GM12878 (cell line): Measurements from ENCODE around the gene MBD5. TPM values are rescaled to one million over a fixed set of nuclear protein-coding genes. Genes with fewer than 3 reads are reported as not detected.

Source experiments
- ATAC-seq: fragments of 200-7000 bp; cut with Tn5 transposase; 3 replicates; pipeline ENCODE4 v1.9.1; 2020; ENCODE audit warnings: mild to moderate bottlenecking, moderate library complexity
- BruUV-seq: library from RNA; stranded (reverse); fragments of 400-500 nt; replicated peaks from 2 replicates; lab custom pipeline; 2021; lab: Mats Ljungman, UMichigan
- CTCF ChIA-PET: fragments of 300-600 bp; sonication (Branson Sonifier 250); formaldehyde crosslinking; extraction: SDS; loops from one replicate; lab custom pipeline; 2021; ENCODE audit warnings: inconsistent platforms; lab: Yijun Ruan, JAX
- POLR2A ChIA-PET: fragments of 350-600 bp; formaldehyde crosslinking; extraction: SDS; loops from one replicate; lab custom pipeline; 2021; ENCODE audit warnings: inconsistent platforms; lab: Charles Lee
- RAD21 ChIA-PET: fragments of 300-600 bp; sonication (Branson Sonifier 250); formaldehyde crosslinking; loops from one replicate; lab custom pipeline; 2023; ENCODE audit warnings: antibody characterized with exemption; ENCODE audit not compliant: unreplicated experiment; lab: Charles Lee
- SMC1A ChIA-PET: fragments of 300-600 bp; sonication (Branson Sonifier 250); formaldehyde crosslinking; loops from one replicate; lab custom pipeline; 2023; ENCODE audit not compliant: unreplicated experiment, uncharacterized antibody; lab: Charles Lee
- DNase-seq: peaks from one replicate; pipeline ENCODE4 v3.0.0-alpha.2; 2011; ENCODE audit warnings: low read depth, low spot score
- FAIRE-seq: peaks from 3 replicates; lab custom pipeline; 2011; peaks lifted over from hg19 to GRCh38; lab: Jason Lieb, UNC
- H2AFZ ChIP-seq: 2 replicates; pipeline ENCODE4 v1.6.0; 2011; ENCODE audit warnings: low read depth, low read length, control low read depth; ENCODE audit not compliant: control insufficient read depth
- H3K27ac ChIP-seq: 2 replicates; pipeline ENCODE4 v1.5.1; 2011; ENCODE audit warnings: control low read depth; ENCODE audit not compliant: control insufficient read depth, insufficient read depth
- H3K27me3 ChIP-seq, 2 experiments: replicated peaks in 1 of 2; 2 replicates each; pipeline versions ENCODE4 v1.6.0 to v1.6.1; 2011; ENCODE audit warnings: low read length in 1 of 2; ENCODE audit not compliant: control insufficient read depth in 2 of 2, insufficient read depth in 2 of 2
- H3K36me3 ChIP-seq, 2 experiments: 2 replicates each; pipeline ENCODE4 v1.5.1; 2011; ENCODE audit warnings: low read length in 1 of 2; ENCODE audit not compliant: control insufficient read depth in 2 of 2, insufficient read depth in 2 of 2
- H3K4me1 ChIP-seq: 2 replicates; pipeline ENCODE4 v1.6.1; 2011; ENCODE audit warnings: mild to moderate bottlenecking, low read length, moderate library complexity, mixed read lengths; ENCODE audit not compliant: control insufficient read depth, insufficient read depth
- H3K4me2 ChIP-seq: 2 replicates; pipeline ENCODE4 v1.6.0; 2011; ENCODE audit warnings: control low read depth; ENCODE audit not compliant: control insufficient read depth, insufficient read depth
- H3K4me3 ChIP-seq: fragments of 200-600 bp; sonication (generic); 2 replicates; pipeline ENCODE4 v1.5.1; 2016
- H3K79me2 ChIP-seq: 2 replicates; pipeline ENCODE4 v1.6.0; 2011; ENCODE audit warnings: low read length; ENCODE audit not compliant: control insufficient read depth, insufficient read depth
- H3K9ac ChIP-seq: 2 replicates; pipeline ENCODE4 v1.8.0; 2011; ENCODE audit warnings: low read length, control low read depth, mixed read lengths; ENCODE audit not compliant: control insufficient read depth, insufficient read depth
- H3K9me3 ChIP-seq: replicated peaks from 3 replicates; pipeline ENCODE4 v1.5.1; 2011; ENCODE audit warnings: mild to moderate bottlenecking, low read length; ENCODE audit not compliant: control insufficient read depth, insufficient read depth
- H4K20me1 ChIP-seq: 2 replicates; pipeline ENCODE4 v1.6.0; 2011; ENCODE audit not compliant: control insufficient read depth, insufficient read depth
- EED ChIP-seq: sonication (generic); IDR thresholded peaks from 2 replicates; pipeline ENCODE4 v1.6.1; 2016; ENCODE audit warnings: antibody characterized with exemption, low read depth
- GATAD2B ChIP-seq: fragments of 450-650 bp; conservative IDR thresholded peaks from 2 replicates; pipeline ENCODE4 v1.6.1; 2017; ENCODE audit warnings: low read depth, mild to moderate bottlenecking, moderate library complexity
- HCFC1 ChIP-seq: fragments of 150-350 bp; IDR thresholded peaks from 2 replicates; pipeline ENCODE4 v1.6.1; 2014; ENCODE audit warnings: low read length
- HDGF ChIP-seq: fragments of 450-650 bp; IDR thresholded peaks from 2 replicates; pipeline ENCODE4 v1.6.1; 2016; ENCODE audit warnings: antibody characterized with exemption
- NBN ChIP-seq: fragments of 450-650 bp; IDR thresholded peaks from 2 replicates; pipeline ENCODE4 v1.6.1; 2016
- NFXL1 ChIP-seq: fragments of 450-650 bp; IDR thresholded peaks from 2 replicates; pipeline ENCODE4 v1.6.1; 2017; ENCODE audit warnings: antibody characterized with exemption, mild to moderate bottlenecking, borderline replicate concordance
- NR2C2 ChIP-seq: IDR thresholded peaks from 2 replicates; pipeline ENCODE4 v1.6.1; 2011; ENCODE audit warnings: borderline replicate concordance, low read depth; ENCODE audit not compliant: control insufficient read depth, insufficient read length
- POLR2AphosphoS5 ChIP-seq: IDR thresholded peaks from 2 replicates; pipeline ENCODE4 v1.6.1; 2011; ENCODE audit warnings: mild to moderate bottlenecking, low read length, inconsistent platforms
- RBBP5 ChIP-seq: fragments of 200-600 bp; sonication (generic); conservative IDR thresholded peaks from 2 replicates; pipeline ENCODE4 v1.6.1; 2016
- RUNX3 ChIP-seq: IDR thresholded peaks from 2 replicates; pipeline ENCODE4 v1.6.1; 2012; ENCODE audit warnings: low read length, inconsistent platforms
- SIN3A ChIP-seq: IDR thresholded peaks from 2 replicates; pipeline ENCODE4 v1.6.1; 2012; ENCODE audit warnings: low read depth, low read length, improper control_type of control experiment
- ZNF687 ChIP-seq: fragments of 450-650 bp; IDR thresholded peaks from 2 replicates; pipeline ENCODE4 v1.6.1; 2017; ENCODE audit warnings: mild to moderate bottlenecking, moderate library complexity
- WGBS: methylation state at CpG from one replicate; pipeline ENCODE4 v1.1.6; 2016; ENCODE audit warnings: low lambda C conversion rate; ENCODE audit not compliant: insufficient replicate concordance, insufficient coverage; ENCODE audit errors: missing lambda C conversion rate; 5-methylcytosine and 5-hydroxymethylcytosine counted together
- in situ Hi-C: fragments of 300-500 bp; cut with MboI; formaldehyde crosslinking; loops from 9 replicates; pipeline ENCODE4 v1.14.3; 2018; ENCODE audit warnings: mixed read lengths
- intact Hi-C: fragments of 100-400 bp; cut with micrococcal nuclease; formaldehyde crosslinking; loops from one replicate; pipeline ENCODE4 v1.14.2; 2022; ENCODE audit not compliant: unreplicated experiment
- polyA plus RNA-seq, 11 experiments: library from polyadenylated mRNA; depleted of rRNA in 4 of 11; unstranded in 6 of 11; stranded (reverse) in 5 of 11; fragments of >200 nt; fragmentation: Nextera tagmentation in 4 of 11; fragmentation: Illumina TruSeq in 1 of 11; extraction: Ambion mirVana in 4 of 11; extraction: Trizol in 1 of 11; gene quantifications; 1 replicate in 1 of 11; 2 replicates in 10 of 11; pipeline versions ENCODE4 v1.2.1 to v1.2.3, GENCODE V29; 2011 to 2016; ENCODE audit warnings: inconsistent platforms in 2 of 11, missing spikeins in 2 of 11, low read depth in 1 of 11
- total RNA-seq, 4 experiments: library from RNA; depleted of rRNA in 3 of 4; stranded (reverse); fragments of >200 nt in 3 of 4; fragmentation: Illumina TruSeq in 1 of 4; extraction: Trizol in 1 of 4; gene quantifications; 2 replicates each; pipeline versions ENCODE4 v1.2.1 to v1.2.3, GENCODE V29; 2013 to 2021
- TF ChIP-seq, protein P1 (sequence below): IDR thresholded peaks from 2 replicates; pipeline ENCODE4 v1.6.1; 2012; ENCODE audit warnings: improper control_type of control experiment, low read depth, low read length; ENCODE audit not compliant: insufficient replicate concordance

Gene MBD5
- total and polyA plus RNA-seq, 10 of the 15 experiments (the other 5 are each of a cell fraction or from before 2014, with no cell fraction given) = 7.4 to 58.0 (median 21.2) TPM

DNA sequence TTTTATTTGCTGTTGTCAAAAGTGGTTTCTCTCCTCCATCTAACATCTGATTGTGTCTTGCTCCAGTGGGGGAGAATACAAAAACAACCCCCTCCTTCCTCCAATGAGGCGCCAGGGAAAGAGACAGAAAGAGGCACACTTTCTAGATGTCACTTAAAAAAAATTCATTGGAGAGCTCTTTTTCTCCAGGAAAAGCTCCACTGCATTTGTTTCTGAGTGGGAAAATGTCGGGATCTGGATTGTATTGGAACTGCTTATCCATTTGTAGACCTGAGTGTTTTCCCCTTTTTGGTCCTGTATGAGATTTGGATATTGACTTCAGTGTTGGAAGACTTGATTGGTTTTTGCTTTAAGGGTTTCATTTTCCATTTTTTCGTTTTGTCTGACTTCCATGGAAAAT, 995 bp downstream of the MBD5 start:
- BruUV-seq = no TSS peak
- 6% methylated on average over 3 of the region's 3 CpGs for WGBS
- no peaks in the 10 kb centered on the region for H4K20me1 ChIP-seq
- no peaks in the 10 kb centered on the region for H3K27me3 ChIP-seq
- peak overlapping the region; percentile 91 for H3K4me2 ChIP-seq
- H3K27ac ChIP-seq = peak overlapping the region; percentile 96
- FAIRE-seq (no peak), ATAC-seq (no peak), DNase-seq (no peak)
- H3K9ac ChIP-seq = peak overlapping the region; percentile 92
- H3K4me1 ChIP-seq = no peaks in the 10 kb centered on the region
- H3K79me2 ChIP-seq = peaks cover 93% of the 10 kb centered on the region
- ChIA-PET SMC1A (interaction anchor here (0.8 to 17.7 kb wide), 12 partner anchors 12 to 487 kb away, joined by 3 to 177 read pairs (median 8); no protein-coding TSS in a partner anchor), CTCF (interaction anchor here (1.4 to 2.9 kb wide), 6 partner anchors 10 to 30 kb away, joined by 3 to 15 read pairs (median 6); no protein-coding TSS in a partner anchor), POLR2A (interaction anchor here (1.2 to 4.9 kb wide), 8 partner anchors 10 to 624 kb away, joined by 4 to 57 read pairs (median 16); no protein-coding TSS in a partner anchor), RAD21 (interaction anchor here (0.6 to 7.9 kb wide), 12 partner anchors 8 to 487 kb away, joined by 3 to 90 read pairs (median 10); no protein-coding TSS in a partner anchor)
- in situ Hi-C loops = no loop called here
- intact Hi-C loops = loop anchor here (2.0 to 10.0 kb wide), 3 partner anchors 27 to 623 kb away; partner anchors contain the start of gene EPC2
- peaks cover 0 to 4% of the 10 kb centered on the region in 2 experiments; a peak in 2 of 4 replicates for H3K36me3 ChIP-seq
- H3K4me3 ChIP-seq = peak overlapping the region; percentile 87
- no peak overlapping the region for H2AFZ ChIP-seq
- H3K9me3 ChIP-seq = no peaks in the 10 kb centered on the region; the same call in 2 of the 3 replicates
- TF ChIP-seq ZNF687 (no peak), POLR2AphosphoS5 (no peak), HCFC1 (no peak), NFXL1 (no peak), NR2C2 (no peak), RBBP5 (no peak), GATAD2B (no peak), SIN3A (no peak), HDGF (no peak), EED (no peak), RUNX3 (no peak), NBN (no peak)
- TF ChIP-seq, protein P1, sequence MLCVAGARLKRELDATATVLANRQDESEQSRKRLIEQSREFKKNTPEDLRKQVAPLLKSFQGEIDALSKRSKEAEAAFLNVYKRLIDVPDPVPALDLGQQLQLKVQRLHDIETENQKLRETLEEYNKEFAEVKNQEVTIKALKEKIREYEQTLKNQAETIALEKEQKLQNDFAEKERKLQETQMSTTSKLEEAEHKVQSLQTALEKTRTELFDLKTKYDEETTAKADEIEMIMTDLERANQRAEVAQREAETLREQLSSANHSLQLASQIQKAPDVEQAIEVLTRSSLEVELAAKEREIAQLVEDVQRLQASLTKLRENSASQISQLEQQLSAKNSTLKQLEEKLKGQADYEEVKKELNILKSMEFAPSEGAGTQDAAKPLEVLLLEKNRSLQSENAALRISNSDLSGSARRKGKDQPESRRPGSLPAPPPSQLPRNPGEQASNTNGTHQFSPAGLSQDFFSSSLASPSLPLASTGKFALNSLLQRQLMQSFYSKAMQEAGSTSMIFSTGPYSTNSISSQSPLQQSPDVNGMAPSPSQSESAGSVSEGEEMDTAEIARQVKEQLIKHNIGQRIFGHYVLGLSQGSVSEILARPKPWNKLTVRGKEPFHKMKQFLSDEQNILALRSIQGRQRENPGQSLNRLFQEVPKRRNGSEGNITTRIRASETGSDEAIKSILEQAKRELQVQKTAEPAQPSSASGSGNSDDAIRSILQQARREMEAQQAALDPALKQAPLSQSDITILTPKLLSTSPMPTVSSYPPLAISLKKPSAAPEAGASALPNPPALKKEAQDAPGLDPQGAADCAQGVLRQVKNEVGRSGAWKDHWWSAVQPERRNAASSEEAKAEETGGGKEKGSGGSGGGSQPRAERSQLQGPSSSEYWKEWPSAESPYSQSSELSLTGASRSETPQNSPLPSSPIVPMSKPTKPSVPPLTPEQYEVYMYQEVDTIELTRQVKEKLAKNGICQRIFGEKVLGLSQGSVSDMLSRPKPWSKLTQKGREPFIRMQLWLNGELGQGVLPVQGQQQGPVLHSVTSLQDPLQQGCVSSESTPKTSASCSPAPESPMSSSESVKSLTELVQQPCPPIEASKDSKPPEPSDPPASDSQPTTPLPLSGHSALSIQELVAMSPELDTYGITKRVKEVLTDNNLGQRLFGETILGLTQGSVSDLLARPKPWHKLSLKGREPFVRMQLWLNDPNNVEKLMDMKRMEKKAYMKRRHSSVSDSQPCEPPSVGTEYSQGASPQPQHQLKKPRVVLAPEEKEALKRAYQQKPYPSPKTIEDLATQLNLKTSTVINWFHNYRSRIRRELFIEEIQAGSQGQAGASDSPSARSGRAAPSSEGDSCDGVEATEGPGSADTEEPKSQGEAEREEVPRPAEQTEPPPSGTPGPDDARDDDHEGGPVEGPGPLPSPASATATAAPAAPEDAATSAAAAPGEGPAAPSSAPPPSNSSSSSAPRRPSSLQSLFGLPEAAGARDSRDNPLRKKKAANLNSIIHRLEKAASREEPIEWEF = no peak
